SK-N-SH treated with all-trans-retinoic acid at 6 μM for 48 hours (cell line): Measurements from ENCODE around the gene TIAM2.

ENCODE experiments used
- ATAC-seq: fragments of 200-7000 bp; cut with Tn5 transposase; 3 replicates; pipeline ENCODE4 v1.9.1; 2020; ENCODE audit warnings: mild to moderate bottlenecking, moderate library complexity
- ARNTL ChIP-seq: fragments of 450-650 bp; formaldehyde crosslinking; IDR thresholded peaks from 2 replicates; pipeline ENCODE4 v1.5.0; 2020; ENCODE audit warnings: low read depth, mild to moderate bottlenecking, moderate library complexity, borderline replicate concordance
- BACH2 ChIP-seq: fragments of 250-450 bp; sonication (Bioruptor Pico); IDR thresholded peaks from 2 replicates; pipeline ENCODE4 v1.9.0; 2021; ENCODE audit warnings: mild to moderate bottlenecking, borderline replicate concordance
- CSDC2 ChIP-seq: fragments of 250-450 bp; sonication (Bioruptor Pico); IDR thresholded peaks from 2 replicates; pipeline ENCODE4 v1.5.0; 2020; ENCODE audit warnings: mild to moderate bottlenecking, moderate library complexity
- ESRRG ChIP-seq: fragments of 250-450 bp; sonication (Bioruptor Pico); IDR thresholded peaks from 2 replicates; pipeline ENCODE4 v1.6.1; 2021; ENCODE audit warnings: mild to moderate bottlenecking
- ISL1 ChIP-seq: fragments of 250-450 bp; sonication (Bioruptor Pico); IDR thresholded peaks from 2 replicates; pipeline ENCODE4 v2.1.2; 2022; ENCODE audit warnings: mild to moderate bottlenecking, moderate library complexity
- OSR1 ChIP-seq: fragments of 250-450 bp; sonication (Bioruptor Pico); IDR thresholded peaks from 2 replicates; pipeline ENCODE4 v1.8.0; 2022; ENCODE audit warnings: moderate library complexity, mild to moderate bottlenecking, inconsistent platforms
- PPARA ChIP-seq: fragments of 250-450 bp; sonication (Bioruptor Pico); IDR thresholded peaks from 2 replicates; pipeline ENCODE4 v1.5.0; 2020; ENCODE audit warnings: mild to moderate bottlenecking, borderline replicate concordance
- RARB ChIP-seq: fragments of 250-450 bp; sonication (Bioruptor Pico); IDR thresholded peaks from 2 replicates; pipeline ENCODE4 v1.8.0; 2021; ENCODE audit warnings: mild to moderate bottlenecking, moderate library complexity
- SNAI2 ChIP-seq: fragments of 250-450 bp; sonication (Bioruptor Pico); IDR thresholded peaks from 2 replicates; pipeline ENCODE4 v1.5.0; 2020; ENCODE audit warnings: mild to moderate bottlenecking, moderate library complexity
- TCF4 ChIP-seq: fragments of 250-450 bp; sonication (Bioruptor Pico); IDR thresholded peaks from 2 replicates; pipeline ENCODE4 v1.8.0; 2021; ENCODE audit warnings: mild to moderate bottlenecking, moderate library complexity, borderline replicate concordance
- TOX ChIP-seq: fragments of 250-450 bp; sonication (Bioruptor Pico); IDR thresholded peaks from 2 replicates; pipeline ENCODE4 v1.8.0; 2021; ENCODE audit warnings: mild to moderate bottlenecking, moderate library complexity, borderline replicate concordance
- ZC3H10 ChIP-seq: fragments of 250-450 bp; sonication (Bioruptor Pico); IDR thresholded peaks from 2 replicates; pipeline ENCODE4 v1.5.1; 2021; ENCODE audit warnings: mild to moderate bottlenecking, moderate library complexity
- ZFP3 ChIP-seq: fragments of 250-450 bp; sonication (Bioruptor Pico); IDR thresholded peaks from 2 replicates; pipeline ENCODE4 v1.5.0; 2020; ENCODE audit warnings: mild to moderate bottlenecking, moderate library complexity
- ZFP30 ChIP-seq: fragments of 450-650 bp; formaldehyde crosslinking; IDR thresholded peaks from 2 replicates; pipeline ENCODE4 v1.5.0; 2022; ENCODE audit warnings: mild to moderate bottlenecking, moderate library complexity
- ZNF565 ChIP-seq: fragments of 450-650 bp; formaldehyde crosslinking; conservative IDR thresholded peaks from 2 replicates; pipeline ENCODE4 v1.5.0; 2020; ENCODE audit warnings: low read depth, mild to moderate bottlenecking, moderate library complexity
- ZNF70 ChIP-seq: fragments of 450-650 bp; formaldehyde crosslinking; IDR thresholded peaks from 2 replicates; pipeline ENCODE4 v1.5.0; 2020; ENCODE audit warnings: mild to moderate bottlenecking, moderate library complexity
- ZNF8 ChIP-seq: fragments of 450-650 bp; formaldehyde crosslinking; IDR thresholded peaks from 2 replicates; pipeline ENCODE4 v1.5.0; 2020; ENCODE audit warnings: mild to moderate bottlenecking, moderate library complexity
- TF ChIP-seq, protein P1 (sequence below): fragments of 250-450 bp; sonication (Bioruptor Pico); IDR thresholded peaks from 2 replicates; pipeline ENCODE4 v1.5.1; 2020; ENCODE audit warnings: low read depth, mild to moderate bottlenecking, moderate library complexity
- TF ChIP-seq, protein P2 (sequence below): fragments of 250-450 bp; sonication (Bioruptor Pico); IDR thresholded peaks from 2 replicates; pipeline ENCODE4 v1.8.0; 2020; ENCODE audit warnings: mild to moderate bottlenecking, moderate library complexity, borderline replicate concordance
- TF ChIP-seq, protein P3 (sequence below): fragments of 250-450 bp; sonication (Bioruptor Pico); IDR thresholded peaks from 2 replicates; pipeline ENCODE4 v1.8.0; 2021; ENCODE audit warnings: low read depth, mild to moderate bottlenecking, moderate library complexity, borderline replicate concordance
- TF ChIP-seq, protein P4 (sequence below): fragments of 250-450 bp; sonication (Bioruptor Pico); IDR thresholded peaks from 2 replicates; pipeline ENCODE4 v1.5.0; 2020; ENCODE audit warnings: mild to moderate bottlenecking, moderate library complexity

TIAM2 gene

GRCh38 chr6:155259897-155260296 lies 264.8 kb downstream of the TIAM2 start:
- TF ChIP-seq ZNF565 (CRISPR knock-in tag) (no peak), TCF4 (CRISPR knock-in tag) (no peak)
- TF ChIP-seq, all 23 proteins: peak for 0
- no peak for ATAC-seq

- TF ChIP-seq ISL1 (CRISPR knock-in tag): no peak
- TF ChIP-seq TCF4 (CRISPR knock-in tag): no peak
- TF ChIP-seq, protein P1, sequence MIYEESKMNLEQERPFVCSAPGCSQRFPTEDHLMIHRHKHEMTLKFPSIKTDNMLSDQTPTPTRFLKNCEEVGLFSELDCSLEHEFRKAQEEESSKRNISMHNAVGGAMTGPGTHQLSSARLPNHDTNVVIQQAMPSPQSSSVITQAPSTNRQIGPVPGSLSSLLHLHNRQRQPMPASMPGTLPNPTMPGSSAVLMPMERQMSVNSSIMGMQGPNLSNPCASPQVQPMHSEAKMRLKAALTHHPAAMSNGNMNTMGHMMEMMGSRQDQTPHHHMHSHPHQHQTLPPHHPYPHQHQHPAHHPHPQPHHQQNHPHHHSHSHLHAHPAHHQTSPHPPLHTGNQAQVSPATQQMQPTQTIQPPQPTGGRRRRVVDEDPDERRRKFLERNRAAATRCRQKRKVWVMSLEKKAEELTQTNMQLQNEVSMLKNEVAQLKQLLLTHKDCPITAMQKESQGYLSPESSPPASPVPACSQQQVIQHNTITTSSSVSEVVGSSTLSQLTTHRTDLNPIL (CRISPR knock-in tag): no peak
- no peak for TF ChIP-seq ZFP30 (CRISPR knock-in tag)
- TF ChIP-seq TOX (CRISPR knock-in tag): no peak
- TF ChIP-seq ZNF70: no peak
- no peak for TF ChIP-seq ESRRG (CRISPR knock-in tag)
- TF ChIP-seq ZNF565 (CRISPR knock-in tag): no peak
- no peak for TF ChIP-seq SNAI2 (CRISPR knock-in tag)
- TF ChIP-seq OSR1: no peak
- TF ChIP-seq ARNTL (CRISPR knock-in tag): no peak
- TF ChIP-seq CSDC2 (CRISPR knock-in tag): no peak
- TF ChIP-seq, protein P2, sequence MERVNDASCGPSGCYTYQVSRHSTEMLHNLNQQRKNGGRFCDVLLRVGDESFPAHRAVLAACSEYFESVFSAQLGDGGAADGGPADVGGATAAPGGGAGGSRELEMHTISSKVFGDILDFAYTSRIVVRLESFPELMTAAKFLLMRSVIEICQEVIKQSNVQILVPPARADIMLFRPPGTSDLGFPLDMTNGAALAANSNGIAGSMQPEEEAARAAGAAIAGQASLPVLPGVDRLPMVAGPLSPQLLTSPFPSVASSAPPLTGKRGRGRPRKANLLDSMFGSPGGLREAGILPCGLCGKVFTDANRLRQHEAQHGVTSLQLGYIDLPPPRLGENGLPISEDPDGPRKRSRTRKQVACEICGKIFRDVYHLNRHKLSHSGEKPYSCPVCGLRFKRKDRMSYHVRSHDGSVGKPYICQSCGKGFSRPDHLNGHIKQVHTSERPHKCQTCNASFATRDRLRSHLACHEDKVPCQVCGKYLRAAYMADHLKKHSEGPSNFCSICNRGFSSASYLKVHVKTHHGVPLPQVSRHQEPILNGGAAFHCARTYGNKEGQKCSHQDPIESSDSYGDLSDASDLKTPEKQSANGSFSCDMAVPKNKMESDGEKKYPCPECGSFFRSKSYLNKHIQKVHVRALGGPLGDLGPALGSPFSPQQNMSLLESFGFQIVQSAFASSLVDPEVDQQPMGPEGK (CRISPR knock-in tag): no peak
- TF ChIP-seq PPARA (CRISPR knock-in tag): no peak
These were observed 265.6 kb downstream of the TIAM2 start for GRCh38 chr6:155260686-155261085.

GRCh38 chr6:155261111-155261900 lies 266.2 kb downstream of the TIAM2 start:
- ATAC-seq: no peak
- TF ChIP-seq ARNTL (CRISPR knock-in tag) (no peak), ZFP30 (CRISPR knock-in tag) (no peak), BACH2 (no peak), ESRRG (CRISPR knock-in tag) (no peak), ISL1 (CRISPR knock-in tag) (no peak), ZNF8 (CRISPR knock-in tag) (no peak), RARB (no peak), ZFP3 (CRISPR knock-in tag) (no peak), CSDC2 (CRISPR knock-in tag) (no peak)
- TF ChIP-seq, protein P3, sequence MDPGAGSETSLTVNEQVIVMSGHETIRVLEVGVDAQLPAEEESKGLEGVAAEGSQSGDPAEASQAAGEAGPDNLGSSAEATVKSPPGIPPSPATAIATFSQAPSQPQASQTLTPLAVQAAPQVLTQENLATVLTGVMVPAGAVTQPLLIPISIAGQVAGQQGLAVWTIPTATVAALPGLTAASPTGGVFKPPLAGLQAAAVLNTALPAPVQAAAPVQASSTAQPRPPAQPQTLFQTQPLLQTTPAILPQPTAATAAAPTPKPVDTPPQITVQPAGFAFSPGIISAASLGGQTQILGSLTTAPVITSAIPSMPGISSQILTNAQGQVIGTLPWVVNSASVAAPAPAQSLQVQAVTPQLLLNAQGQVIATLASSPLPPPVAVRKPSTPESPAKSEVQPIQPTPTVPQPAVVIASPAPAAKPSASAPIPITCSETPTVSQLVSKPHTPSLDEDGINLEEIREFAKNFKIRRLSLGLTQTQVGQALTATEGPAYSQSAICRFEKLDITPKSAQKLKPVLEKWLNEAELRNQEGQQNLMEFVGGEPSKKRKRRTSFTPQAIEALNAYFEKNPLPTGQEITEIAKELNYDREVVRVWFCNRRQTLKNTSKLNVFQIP (CRISPR knock-in tag): no peak
- TF ChIP-seq, protein P1 (CRISPR knock-in tag): no peak

More at GRCh38 chr6:155260686-155261085, 265.6 kb downstream of the TIAM2 start:
- no peak for ATAC-seq

DNA sequence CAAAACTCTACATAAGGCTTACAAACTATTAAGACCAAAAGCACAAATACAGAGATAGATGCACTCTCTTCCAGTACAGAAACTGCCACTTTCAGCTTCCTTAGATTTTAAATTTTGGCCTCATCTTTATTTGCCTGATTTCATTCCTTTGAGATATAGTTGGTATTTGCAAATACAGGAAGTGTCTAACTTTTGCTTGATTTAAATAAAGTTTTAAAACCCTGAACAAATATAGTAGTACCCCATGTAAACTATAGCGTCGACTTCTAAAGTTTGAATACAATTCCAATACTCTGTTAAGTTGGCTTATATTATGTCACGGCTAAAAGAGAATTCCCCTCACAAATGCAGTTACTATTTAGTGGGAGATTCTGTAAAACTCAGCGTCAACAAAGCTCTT lies 267.5 kb downstream of the TIAM2 start:
- no peak for ATAC-seq
- TF ChIP-seq, protein P4, sequence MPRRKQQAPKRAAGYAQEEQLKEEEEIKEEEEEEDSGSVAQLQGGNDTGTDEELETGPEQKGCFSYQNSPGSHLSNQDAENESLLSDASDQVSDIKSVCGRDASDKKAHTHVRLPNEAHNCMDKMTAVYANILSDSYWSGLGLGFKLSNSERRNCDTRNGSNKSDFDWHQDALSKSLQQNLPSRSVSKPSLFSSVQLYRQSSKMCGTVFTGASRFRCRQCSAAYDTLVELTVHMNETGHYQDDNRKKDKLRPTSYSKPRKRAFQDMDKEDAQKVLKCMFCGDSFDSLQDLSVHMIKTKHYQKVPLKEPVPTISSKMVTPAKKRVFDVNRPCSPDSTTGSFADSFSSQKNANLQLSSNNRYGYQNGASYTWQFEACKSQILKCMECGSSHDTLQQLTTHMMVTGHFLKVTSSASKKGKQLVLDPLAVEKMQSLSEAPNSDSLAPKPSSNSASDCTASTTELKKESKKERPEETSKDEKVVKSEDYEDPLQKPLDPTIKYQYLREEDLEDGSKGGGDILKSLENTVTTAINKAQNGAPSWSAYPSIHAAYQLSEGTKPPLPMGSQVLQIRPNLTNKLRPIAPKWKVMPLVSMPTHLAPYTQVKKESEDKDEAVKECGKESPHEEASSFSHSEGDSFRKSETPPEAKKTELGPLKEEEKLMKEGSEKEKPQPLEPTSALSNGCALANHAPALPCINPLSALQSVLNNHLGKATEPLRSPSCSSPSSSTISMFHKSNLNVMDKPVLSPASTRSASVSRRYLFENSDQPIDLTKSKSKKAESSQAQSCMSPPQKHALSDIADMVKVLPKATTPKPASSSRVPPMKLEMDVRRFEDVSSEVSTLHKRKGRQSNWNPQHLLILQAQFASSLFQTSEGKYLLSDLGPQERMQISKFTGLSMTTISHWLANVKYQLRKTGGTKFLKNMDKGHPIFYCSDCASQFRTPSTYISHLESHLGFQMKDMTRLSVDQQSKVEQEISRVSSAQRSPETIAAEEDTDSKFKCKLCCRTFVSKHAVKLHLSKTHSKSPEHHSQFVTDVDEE (CRISPR knock-in tag): no peak
- TF ChIP-seq TCF4 (CRISPR knock-in tag) (no peak), ZFP3 (CRISPR knock-in tag) (no peak), SNAI2 (CRISPR knock-in tag) (no peak), ZNF565 (CRISPR knock-in tag) (no peak), OSR1 (no peak), ZFP30 (CRISPR knock-in tag) (no peak), ZC3H10 (no peak), ZNF8 (CRISPR knock-in tag) (no peak), BACH2 (no peak), ARNTL (CRISPR knock-in tag) (no peak), ZNF70 (no peak)
- TF ChIP-seq, protein P2 (CRISPR knock-in tag): no peak
- TF ChIP-seq, protein P3 (CRISPR knock-in tag): no peak
